Type B pancreatic cell (in vitro differentiated cells): Measurements from ENCODE around the gene SLC46A2. TPM values are rescaled to one million over a fixed set of nuclear protein-coding genes. Genes with fewer than 3 reads are reported as not detected.

Experiments used
- DNase-seq: peaks from one replicate; pipeline ENCODE4 v3.0.0; 2021; ENCODE audit warnings: mixed read lengths; ENCODE audit not compliant: unreplicated experiment; ENCODE audit errors: extremely low spot score
- H3K27ac Mint-ChIP-seq: 2 replicates; pipeline ENCODE4 v1.8.0; 2021; ENCODE audit warnings: mild to moderate bottlenecking, mixed read lengths
- H3K27me3 Mint-ChIP-seq: 2 replicates; pipeline ENCODE4 v1.8.0; 2021; ENCODE audit warnings: mixed read lengths
- H3K36me3 Mint-ChIP-seq: 2 replicates; pipeline ENCODE4 v1.8.0; 2021; ENCODE audit warnings: mixed read lengths
- H3K4me1 Mint-ChIP-seq: one replicate; pipeline ENCODE4 v1.8.0; 2021; ENCODE audit warnings: mixed read lengths; ENCODE audit not compliant: unreplicated experiment
- H3K4me3 Mint-ChIP-seq: 2 replicates; pipeline ENCODE4 v1.8.0; 2021; ENCODE audit warnings: mild to moderate bottlenecking, mixed read lengths
- H3K9me3 Mint-ChIP-seq: 2 replicates; pipeline ENCODE4 v1.8.0; 2021; ENCODE audit warnings: mixed read lengths
- CTCF ChIP-seq: fragments of 200-600 bp; sonication (generic); conservative IDR thresholded peaks from 2 replicates; pipeline ENCODE4 v1.5.0; 2021; ENCODE audit warnings: antibody characterized with exemption, mild to moderate bottlenecking
- total RNA-seq: library from RNA; stranded (reverse); gene quantifications from 2 replicates; pipeline ENCODE4 v1.2.1, GENCODE V29; 2021; ENCODE audit warnings: low replicate concordance

SLC46A2 gene
- total RNA-seq, 1 donor from 2014 or later = not detected

GRCh38 chr9:112917987-112918362, 27.3 kb upstream of the SLC46A2 start:
- TF ChIP-seq CTCF = no peak
- no peak overlapping the region for H3K4me3 Mint-ChIP-seq
- no peak for DNase-seq
- H3K4me1 Mint-ChIP-seq = no peaks in the 10 kb centered on the region
- no peak overlapping the region for H3K27ac Mint-ChIP-seq
- no peaks in the 10 kb centered on the region for H3K36me3 Mint-ChIP-seq
- no peaks in the 10 kb centered on the region for H3K9me3 Mint-ChIP-seq
- H3K27me3 Mint-ChIP-seq = peaks cover 32% of the 10 kb centered on the region

GRCh38 chr9:112917047-112917986, 26.6 kb upstream of the SLC46A2 start:
- no peaks in the 10 kb centered on the region for H3K9me3 Mint-ChIP-seq
- peaks cover 28% of the 10 kb centered on the region for H3K27me3 Mint-ChIP-seq
- no peak for TF ChIP-seq CTCF
- H3K36me3 Mint-ChIP-seq = no peaks in the 10 kb centered on the region
- H3K4me3 Mint-ChIP-seq = no peak overlapping the region
- H3K4me1 Mint-ChIP-seq = no peaks in the 10 kb centered on the region
- DNase-seq = no peak
- H3K27ac Mint-ChIP-seq = no peak overlapping the region

- no peak overlapping the region for H3K4me3 Mint-ChIP-seq
- H3K9me3 Mint-ChIP-seq = no peaks in the 10 kb centered on the region
- H3K36me3 Mint-ChIP-seq = no peaks in the 10 kb centered on the region
- no peak for TF ChIP-seq CTCF
- H3K27me3 Mint-ChIP-seq = peaks cover 10% of the 10 kb centered on the region
- no peaks in the 10 kb centered on the region for H3K4me1 Mint-ChIP-seq
- no peak for DNase-seq
- H3K27ac Mint-ChIP-seq = no peak overlapping the region
Observed at GRCh38 chr9:112914524-112914923, 23.8 kb upstream of the SLC46A2 start.

- Mint-ChIP-seq H3K27me3 (peaks cover 8% of the 10 kb centered on the region), H3K27ac (no peak overlapping the region), H3K36me3 (no peaks in the 10 kb centered on the region), H3K4me1 (no peaks in the 10 kb centered on the region), H3K9me3 (no peaks in the 10 kb centered on the region), H3K4me3 (no peak overlapping the region)
- TF ChIP-seq CTCF = no peak
- no peak for DNase-seq
Observed at GRCh38 chr9:112913326-112913725, 22.6 kb upstream of the SLC46A2 start.

- no peak for TF ChIP-seq CTCF
- H3K4me3 Mint-ChIP-seq = no peak overlapping the region
- H3K27me3 Mint-ChIP-seq = peaks cover 8% of the 10 kb centered on the region
- H3K36me3 Mint-ChIP-seq = no peaks in the 10 kb centered on the region
- no peaks in the 10 kb centered on the region for H3K4me1 Mint-ChIP-seq
- DNase-seq = no peak
- H3K9me3 Mint-ChIP-seq = no peaks in the 10 kb centered on the region
- no peak overlapping the region for H3K27ac Mint-ChIP-seq
Observed at GRCh38 chr9:112912636-112913035, 22.0 kb upstream of the SLC46A2 start.
